ENCODE measurements around the gene CASKIN2.

CASKIN2 gene

GRCh38 chr17:75557075-75557851 lies 41.9 kb upstream of the CASKIN2 start:
- TF ChIP-seq ZBTB7A (IDR thresholded peaks at IDR 0.05; ENCODE audit: low read depth) (no peak), TAF1 (IDR thresholded peaks at IDR 0.05; ENCODE audit: low read depth) (no peak), FOXM1 (IDR thresholded peaks at IDR 0.05; ENCODE audit: borderline replicate concordance, low read depth) (no peak), EGR1 (IDR thresholded peaks at IDR 0.05) (no peak)

- TF ChIP-seq CREB1 (IDR thresholded peaks at IDR 0.05; ENCODE audit: low read depth): no peak
- no peak for TF ChIP-seq ZBTB7A (IDR thresholded peaks at IDR 0.05; ENCODE audit: low read depth)
- no peak for TF ChIP-seq FOXM1 (IDR thresholded peaks at IDR 0.05; ENCODE audit: borderline replicate concordance, low read depth)
Measured at GRCh38 chr17:75555679-75556153, 40.4 kb upstream of the CASKIN2 start.

GRCh38 chr17:75553295-75554110 lies 38.2 kb upstream of the CASKIN2 start:
- no peak for TF ChIP-seq TAF1 (IDR thresholded peaks at IDR 0.05; ENCODE audit: low read depth)
- TF ChIP-seq RAD21 (IDR thresholded peaks at IDR 0.05; ENCODE audit: low read depth): no peak
- no peak for TF ChIP-seq NFIC (IDR thresholded peaks at IDR 0.05)
- no peak for TF ChIP-seq EGR1 (IDR thresholded peaks at IDR 0.05)
- TF ChIP-seq REST (IDR thresholded peaks at IDR 0.05; ENCODE audit: low read depth): no peak
- TF ChIP-seq TEAD4 (IDR thresholded peaks at IDR 0.05): no peak
- TF ChIP-seq CREB1 (IDR thresholded peaks at IDR 0.05; ENCODE audit: low read depth): no peak
- no peak for TF ChIP-seq EP300 (IDR thresholded peaks at IDR 0.05; ENCODE audit: borderline replicate concordance)
- TF ChIP-seq FOXM1 (IDR thresholded peaks at IDR 0.05; ENCODE audit: borderline replicate concordance, low read depth): no peak
- TF ChIP-seq TCF12 (IDR thresholded peaks at IDR 0.05; ENCODE audit: low read depth): no peak
- no peak for TF ChIP-seq USF1 (IDR thresholded peaks at IDR 0.05)
- no peak for TF ChIP-seq MAX (IDR thresholded peaks at IDR 0.05)
- TF ChIP-seq CEBPB (IDR thresholded peaks at IDR 0.05): no peak
- no peak for TF ChIP-seq ZBTB7A (IDR thresholded peaks at IDR 0.05; ENCODE audit: low read depth)

- no peak for TF ChIP-seq TAF1 (IDR thresholded peaks at IDR 0.05; ENCODE audit: low read depth)
- TF ChIP-seq EGR1 (IDR thresholded peaks at IDR 0.05): no peak
- no peak for TF ChIP-seq MAX (IDR thresholded peaks at IDR 0.05)
- no peak for TF ChIP-seq RAD21 (IDR thresholded peaks at IDR 0.05; ENCODE audit: low read depth)
- TF ChIP-seq TCF12 (IDR thresholded peaks at IDR 0.05; ENCODE audit: low read depth): no peak
- TF ChIP-seq NFIC (IDR thresholded peaks at IDR 0.05): no peak
- TF ChIP-seq USF1 (IDR thresholded peaks at IDR 0.05): no peak
- no peak for TF ChIP-seq YY1 (IDR thresholded peaks at IDR 0.05; ENCODE audit: low read depth)
- no peak for TF ChIP-seq ZBTB7A (IDR thresholded peaks at IDR 0.05; ENCODE audit: low read depth)
- no peak for TF ChIP-seq CEBPB (IDR thresholded peaks at IDR 0.05)
- no peak for TF ChIP-seq EP300 (IDR thresholded peaks at IDR 0.05; ENCODE audit: borderline replicate concordance)
- no peak for TF ChIP-seq TEAD4 (IDR thresholded peaks at IDR 0.05)
- no peak for TF ChIP-seq CREB1 (IDR thresholded peaks at IDR 0.05; ENCODE audit: low read depth)
- no peak for TF ChIP-seq REST (IDR thresholded peaks at IDR 0.05; ENCODE audit: low read depth)
Measured at GRCh38 chr17:75552425-75553294, 37.3 kb upstream of the CASKIN2 start.

GRCh38 chr17:75551266-75551665 lies 35.9 kb upstream of the CASKIN2 start:
- TF ChIP-seq ZBTB7A (IDR thresholded peaks at IDR 0.05; ENCODE audit: low read depth): no peak
- TF ChIP-seq REST (IDR thresholded peaks at IDR 0.05; ENCODE audit: low read depth): no peak
- TF ChIP-seq YY1 (IDR thresholded peaks at IDR 0.05; ENCODE audit: low read depth): no peak
- no peak for TF ChIP-seq EP300 (IDR thresholded peaks at IDR 0.05; ENCODE audit: borderline replicate concordance)
- TF ChIP-seq RAD21 (IDR thresholded peaks at IDR 0.05; ENCODE audit: low read depth): no peak
- TF ChIP-seq CEBPB (IDR thresholded peaks at IDR 0.05): no peak
- no peak for TF ChIP-seq CREB1 (IDR thresholded peaks at IDR 0.05; ENCODE audit: low read depth)
- TF ChIP-seq TEAD4 (IDR thresholded peaks at IDR 0.05): no peak
- TF ChIP-seq FOXM1 (IDR thresholded peaks at IDR 0.05; ENCODE audit: borderline replicate concordance, low read depth): no peak
- TF ChIP-seq USF1 (IDR thresholded peaks at IDR 0.05): no peak
- no peak for TF ChIP-seq NFIC (IDR thresholded peaks at IDR 0.05)
- TF ChIP-seq TCF12 (IDR thresholded peaks at IDR 0.05; ENCODE audit: low read depth): no peak
- TF ChIP-seq MAX (IDR thresholded peaks at IDR 0.05): no peak
- no peak for TF ChIP-seq EGR1 (IDR thresholded peaks at IDR 0.05)
- TF ChIP-seq TAF1 (IDR thresholded peaks at IDR 0.05; ENCODE audit: low read depth): no peak

Data from Ishikawa (cell line).